Left ventricle myocardium inferior (tissue), 1 donor: ENCODE measurements around the gene PLA2G6. TPM values are rescaled to one million over a fixed set of nuclear protein-coding genes. Genes with fewer than 3 reads are reported as not detected.
"Not testable (repeated sequence)": the region's sequence is repeated elsewhere in the genome, so short reads cannot be mapped to it uniquely, and the experiment has no call there.

Experiments
- DNase-seq: peaks from one replicate; pipeline ENCODE4 v3.0.0-alpha.2; 2020
- H3K27ac ChIP-seq: fragments of 200-600 bp; replicated peaks from 2 replicates; pipeline ENCODE4 v1.8.0; 2021
- H3K27me3 ChIP-seq: fragments of 200-600 bp; 2 replicates; pipeline ENCODE4 v1.8.0; 2021; ENCODE audit warnings: low read depth
- H3K36me3 ChIP-seq: fragments of 200-600 bp; 2 replicates; pipeline ENCODE4 v1.8.0; 2021
- H3K4me1 ChIP-seq: fragments of 200-600 bp; 2 replicates; pipeline ENCODE4 v1.8.0; 2021
- H3K4me3 ChIP-seq: fragments of 200-600 bp; 2 replicates; pipeline ENCODE4 v1.8.0; 2021; ENCODE audit warnings: mild to moderate bottlenecking, moderate library complexity
- H3K9me3 ChIP-seq: fragments of 200-600 bp; replicated peaks from 2 replicates; pipeline ENCODE4 v1.8.0; 2021
- intact Hi-C: fragments of 100-400 bp; cut with micrococcal nuclease; formaldehyde crosslinking; loops from one replicate; pipeline ENCODE4 v1.11.0; 2022
- total RNA-seq: library from RNA; stranded (reverse); fragmentation: NEBNext Ultra II Directional; extraction: Animal tissue kit (Norgen Biotek cat#: 25700); gene quantifications from one replicate; pipeline ENCODE4 v1.2.1, GENCODE V29; 2021
- TF ChIP-seq, protein P1 (sequence below): fragments of 200-600 bp; IDR thresholded peaks from 2 replicates; pipeline ENCODE4 v1.8.0; 2021; ENCODE audit warnings: antibody characterized with exemption, mild to moderate bottlenecking, borderline replicate concordance
- donor health status: DM: no; HTN: yes; CAD: no; lungs with severe emphysema.

PLA2G6 gene
- total RNA-seq, 1 donor from 2014 or later: 14.1 TPM

DNA sequence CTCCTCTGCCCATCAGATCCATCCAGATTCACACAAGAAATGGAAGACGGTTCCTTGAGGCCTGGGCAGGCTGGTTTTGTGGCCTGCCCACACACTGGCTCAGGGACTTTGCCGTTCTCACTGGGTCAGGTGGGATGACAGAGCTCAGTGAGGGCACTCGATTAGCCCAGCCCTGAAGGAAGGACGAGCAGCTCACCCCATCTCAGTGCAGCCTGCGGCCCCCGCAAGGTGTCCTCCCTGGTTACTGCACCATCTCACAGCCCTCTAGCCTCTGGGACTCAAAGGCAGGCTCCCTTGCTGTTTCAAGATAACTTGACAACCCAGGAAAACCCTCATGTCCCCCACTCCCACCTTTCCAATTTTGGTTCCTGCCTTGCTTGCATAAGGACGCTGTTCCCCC, 101.8 kb downstream of the PLA2G6 start:
- TF ChIP-seq, protein P1, sequence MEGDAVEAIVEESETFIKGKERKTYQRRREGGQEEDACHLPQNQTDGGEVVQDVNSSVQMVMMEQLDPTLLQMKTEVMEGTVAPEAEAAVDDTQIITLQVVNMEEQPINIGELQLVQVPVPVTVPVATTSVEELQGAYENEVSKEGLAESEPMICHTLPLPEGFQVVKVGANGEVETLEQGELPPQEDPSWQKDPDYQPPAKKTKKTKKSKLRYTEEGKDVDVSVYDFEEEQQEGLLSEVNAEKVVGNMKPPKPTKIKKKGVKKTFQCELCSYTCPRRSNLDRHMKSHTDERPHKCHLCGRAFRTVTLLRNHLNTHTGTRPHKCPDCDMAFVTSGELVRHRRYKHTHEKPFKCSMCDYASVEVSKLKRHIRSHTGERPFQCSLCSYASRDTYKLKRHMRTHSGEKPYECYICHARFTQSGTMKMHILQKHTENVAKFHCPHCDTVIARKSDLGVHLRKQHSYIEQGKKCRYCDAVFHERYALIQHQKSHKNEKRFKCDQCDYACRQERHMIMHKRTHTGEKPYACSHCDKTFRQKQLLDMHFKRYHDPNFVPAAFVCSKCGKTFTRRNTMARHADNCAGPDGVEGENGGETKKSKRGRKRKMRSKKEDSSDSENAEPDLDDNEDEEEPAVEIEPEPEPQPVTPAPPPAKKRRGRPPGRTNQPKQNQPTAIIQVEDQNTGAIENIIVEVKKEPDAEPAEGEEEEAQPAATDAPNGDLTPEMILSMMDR: no peak
- Histone ChIP-seq H3K4me3 (no peak overlapping the region), H3K27ac (no peak overlapping the region), H3K4me1 (peaks cover 21% of the 10 kb centered on the region), H3K36me3 (peaks cover 7% of the 10 kb centered on the region), H3K9me3 (no peaks in the 10 kb centered on the region), H3K27me3 (peaks cover 18% of the 10 kb centered on the region)
- intact Hi-C loops: no loop called here
- no peak for DNase-seq

DNA sequence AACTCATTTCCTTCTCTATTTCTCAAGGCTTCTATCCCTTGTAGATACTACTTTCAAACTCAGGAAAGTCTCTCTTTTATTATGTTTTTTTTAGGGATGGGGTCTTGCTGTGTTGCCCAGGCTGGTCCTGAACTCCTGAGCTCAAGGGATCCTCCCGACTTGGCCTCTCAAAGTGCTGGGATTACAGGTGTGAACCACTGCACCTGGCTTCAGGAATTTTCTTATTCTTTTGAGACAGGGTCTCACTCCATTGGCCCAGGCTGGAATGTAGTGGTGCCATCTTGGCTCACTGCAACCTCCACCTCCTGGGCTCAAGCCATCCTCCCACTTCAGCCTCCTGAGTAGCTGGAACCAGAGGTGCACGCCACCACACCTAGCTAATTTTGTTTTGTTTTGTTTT, 102.4 kb downstream of the PLA2G6 start:
- Histone ChIP-seq H3K27me3 (peaks cover 18% of the 10 kb centered on the region), H3K4me1 (peaks cover 21% of the 10 kb centered on the region), H3K36me3 (peaks cover 13% of the 10 kb centered on the region)
- H3K9me3 ChIP-seq, H3K4me3 ChIP-seq, DNase-seq, H3K27ac ChIP-seq, intact Hi-C loops: not testable (repeated sequence)

DNA sequence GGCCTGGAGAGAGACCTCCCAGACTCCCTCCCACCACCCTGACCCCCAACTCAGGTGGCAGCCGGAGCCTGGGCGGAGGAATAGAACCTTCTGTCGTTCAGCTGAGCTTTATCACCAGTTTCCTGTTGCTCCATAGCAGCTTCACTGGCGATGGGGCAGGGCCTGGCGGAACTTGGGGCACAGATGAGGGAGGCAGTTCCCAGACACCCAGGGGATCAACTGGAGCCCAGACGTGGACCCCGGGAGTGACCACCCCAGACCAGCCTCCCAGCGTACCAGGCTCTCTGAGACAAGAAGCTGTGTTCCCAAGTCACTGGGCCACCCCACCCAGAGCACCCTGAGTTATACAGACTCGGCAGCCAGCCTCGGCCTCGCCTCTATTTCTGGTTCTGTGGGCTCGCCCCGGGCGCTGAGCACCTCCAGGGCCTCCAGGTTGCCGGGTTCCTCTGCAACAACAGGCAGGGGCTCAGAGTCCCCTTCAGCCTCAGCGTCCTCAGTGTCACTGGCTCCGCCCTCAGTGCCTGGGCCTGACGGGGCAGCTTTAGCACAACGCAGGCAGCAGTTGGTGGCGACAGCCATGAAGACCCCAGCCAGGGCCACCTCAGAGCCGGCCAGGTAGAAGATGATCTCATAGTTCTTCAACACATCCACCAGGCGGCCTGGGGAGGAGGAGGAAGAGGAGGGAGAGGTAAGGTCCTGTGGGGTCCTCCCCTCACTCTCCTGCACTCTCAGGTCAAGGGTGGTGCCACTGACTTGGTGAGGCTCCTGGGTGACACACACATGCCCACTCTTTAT, 103.4 kb downstream of the PLA2G6 start:
- H3K9me3 ChIP-seq: no peaks in the 10 kb centered on the region
- intact Hi-C loops: no loop called here
- TF ChIP-seq, protein P1: no peak
- H3K4me3 ChIP-seq: no peak overlapping the region
- H3K27me3 ChIP-seq: peaks cover 18% of the 10 kb centered on the region
- H3K4me1 ChIP-seq: peaks cover 21% of the 10 kb centered on the region
- H3K27ac ChIP-seq: no peak overlapping the region
- H3K36me3 ChIP-seq: peaks cover 21% of the 10 kb centered on the region
- DNase-seq: no peak

DNA sequence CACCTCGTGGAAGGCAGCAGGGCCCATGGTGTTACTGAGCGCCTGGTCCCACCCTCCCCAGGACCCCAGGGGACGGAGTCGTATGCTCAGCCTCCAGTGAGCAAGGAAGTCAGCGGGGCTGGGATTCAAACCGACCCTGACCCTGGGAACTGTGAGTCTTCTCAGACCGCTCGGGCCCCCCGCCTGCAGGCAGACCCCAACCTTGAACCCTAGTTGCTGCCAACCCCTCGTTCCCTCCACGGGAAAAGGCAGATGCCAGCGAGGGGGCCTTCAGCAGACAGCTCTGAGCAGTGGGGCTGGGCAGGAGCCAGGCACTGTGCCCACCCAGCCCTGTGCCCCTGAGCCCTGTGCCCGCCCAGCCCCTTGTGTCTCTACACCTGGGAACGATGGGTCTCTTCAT, 104.0 kb downstream of the PLA2G6 start:
- TF ChIP-seq, protein P1: no peak
- Histone ChIP-seq H3K9me3 (no peaks in the 10 kb centered on the region), H3K27me3 (peaks cover 12% of the 10 kb centered on the region), H3K27ac (no peak overlapping the region), H3K4me3 (no peak overlapping the region), H3K36me3 (peaks cover 27% of the 10 kb centered on the region), H3K4me1 (peaks cover 19% of the 10 kb centered on the region)
- DNase-seq: no peak
- intact Hi-C loops: no loop called here

DNA sequence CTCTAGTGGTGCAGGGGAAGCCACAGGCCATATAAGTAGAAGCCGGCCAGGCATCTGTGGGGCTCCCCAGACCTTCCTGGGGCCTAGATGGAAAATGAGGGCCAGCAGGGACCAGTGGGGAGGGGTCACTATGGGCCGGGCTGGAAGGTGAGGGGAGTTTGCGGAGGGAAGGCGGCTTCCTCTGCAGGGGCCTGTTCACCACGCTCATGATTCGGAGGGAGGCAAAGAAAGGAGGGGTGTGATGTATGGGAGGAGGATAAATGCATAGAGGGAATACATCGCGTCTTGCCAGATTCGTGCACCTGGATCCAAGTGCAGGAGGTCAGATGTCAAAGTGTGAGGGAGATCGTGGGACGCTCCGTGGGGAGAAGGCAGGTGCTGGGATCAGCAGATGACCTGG, 104.5 kb downstream of the PLA2G6 start:
- no peak for DNase-seq
- Histone ChIP-seq H3K4me1 (peaks cover 14% of the 10 kb centered on the region), H3K36me3 (peaks cover 32% of the 10 kb centered on the region), H3K4me3 (no peak overlapping the region), H3K27me3 (peaks cover 7% of the 10 kb centered on the region), H3K9me3 (no peaks in the 10 kb centered on the region), H3K27ac (no peak overlapping the region)
- TF ChIP-seq, protein P1: no peak
- intact Hi-C loops: no loop called here

DNA sequence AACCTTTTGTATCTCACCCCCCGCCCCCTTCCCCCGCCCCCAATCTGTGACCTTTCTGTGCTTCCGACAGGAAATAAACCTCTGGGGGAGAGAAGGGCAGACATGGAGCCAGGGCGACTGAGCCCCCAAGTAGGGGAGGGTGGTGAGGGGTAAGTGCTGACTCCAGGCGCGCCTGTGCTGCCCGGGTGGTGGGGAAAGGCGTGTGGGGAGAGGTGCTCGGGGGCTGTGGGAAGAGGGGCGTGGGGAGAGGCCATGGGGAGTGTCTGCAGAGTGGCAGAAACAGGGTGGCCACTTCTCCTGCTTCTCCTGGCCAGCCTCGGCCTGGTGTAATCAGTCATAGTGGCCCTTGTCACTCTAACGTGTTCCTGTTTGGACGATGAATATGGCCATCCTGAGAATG, 105.7 kb downstream of the PLA2G6 start:
- H3K36me3 ChIP-seq: peaks cover 43% of the 10 kb centered on the region
- no peak overlapping the region for H3K27ac ChIP-seq
- H3K4me1 ChIP-seq: peaks cover 12% of the 10 kb centered on the region
- TF ChIP-seq, protein P1: no peak
- H3K4me3 ChIP-seq: no peak overlapping the region
- H3K9me3 ChIP-seq: no peaks in the 10 kb centered on the region
- no peaks in the 10 kb centered on the region for H3K27me3 ChIP-seq
- intact Hi-C loops: no loop called here
- no peak for DNase-seq
